ENCODE data around the gene LANCL3. TPM values are rescaled to one million over a fixed set of nuclear protein-coding genes. Genes with fewer than 3 reads are reported as not detected.

Gene LANCL3
- total RNA-seq, 1 experiment from 2014 or later = 0.03 TPM

DNA sequence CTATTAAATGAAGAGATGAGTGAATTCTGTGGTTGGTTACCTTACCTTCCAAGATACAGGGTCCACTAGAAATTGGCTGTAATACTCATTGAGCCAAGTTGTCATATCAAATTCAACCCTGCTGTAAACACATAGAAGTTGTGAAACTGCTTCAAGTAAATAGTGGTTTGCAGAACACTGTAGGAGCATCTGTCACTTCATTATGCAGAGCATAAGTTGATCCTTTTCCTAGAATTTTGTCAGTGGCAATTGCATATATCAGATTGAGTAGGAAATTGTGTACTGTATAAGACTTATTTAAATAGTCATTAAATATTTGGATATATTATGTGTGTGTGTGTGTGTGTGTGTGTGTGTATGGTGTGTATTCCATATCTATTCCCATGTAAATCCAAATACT lies 105.3 kb downstream of the LANCL3 start:
- no peaks in the 10 kb centered on the region for H3K9me3 ChIP-seq (ENCODE audit: control insufficient read depth, insufficient read depth, low read depth, low read length)
- ATAC-seq (no peak), DNase-seq (ENCODE audit: low read depth, low spot score) (no peak)
- ChIA-PET POLR2A (no interaction called here), CTCF (no interaction called here)
- H3K4me1 ChIP-seq (ENCODE audit: control insufficient read depth, insufficient read depth, low read length) = no peaks in the 10 kb centered on the region
- H3K4me3 ChIP-seq (ENCODE audit: low read depth in 2 of 2, low read length in 2 of 2) = no peak overlapping the region
- H3K27ac ChIP-seq (ENCODE audit: low read length) = no peak overlapping the region
- intact Hi-C loops (cut with micrococcal nuclease; ENCODE audit: unreplicated experiment) (no loop called here), in situ Hi-C loops (cut with HindIII; ENCODE audit: low pct_unique_long_range_greater_than_20kb, low sequenced_read_pairs) (no loop called here)
- no TSS peak for BruUV-seq (replicated peaks)
- no peaks in the 10 kb centered on the region for H3K27me3 ChIP-seq (ENCODE audit: control insufficient read depth, insufficient read depth, low read length)
- no peak for TF ChIP-seq TCF7L2 (IDR thresholded peaks at IDR 0.05; ENCODE audit: low read depth, low read length)
- TF ChIP-seq, protein P1, sequence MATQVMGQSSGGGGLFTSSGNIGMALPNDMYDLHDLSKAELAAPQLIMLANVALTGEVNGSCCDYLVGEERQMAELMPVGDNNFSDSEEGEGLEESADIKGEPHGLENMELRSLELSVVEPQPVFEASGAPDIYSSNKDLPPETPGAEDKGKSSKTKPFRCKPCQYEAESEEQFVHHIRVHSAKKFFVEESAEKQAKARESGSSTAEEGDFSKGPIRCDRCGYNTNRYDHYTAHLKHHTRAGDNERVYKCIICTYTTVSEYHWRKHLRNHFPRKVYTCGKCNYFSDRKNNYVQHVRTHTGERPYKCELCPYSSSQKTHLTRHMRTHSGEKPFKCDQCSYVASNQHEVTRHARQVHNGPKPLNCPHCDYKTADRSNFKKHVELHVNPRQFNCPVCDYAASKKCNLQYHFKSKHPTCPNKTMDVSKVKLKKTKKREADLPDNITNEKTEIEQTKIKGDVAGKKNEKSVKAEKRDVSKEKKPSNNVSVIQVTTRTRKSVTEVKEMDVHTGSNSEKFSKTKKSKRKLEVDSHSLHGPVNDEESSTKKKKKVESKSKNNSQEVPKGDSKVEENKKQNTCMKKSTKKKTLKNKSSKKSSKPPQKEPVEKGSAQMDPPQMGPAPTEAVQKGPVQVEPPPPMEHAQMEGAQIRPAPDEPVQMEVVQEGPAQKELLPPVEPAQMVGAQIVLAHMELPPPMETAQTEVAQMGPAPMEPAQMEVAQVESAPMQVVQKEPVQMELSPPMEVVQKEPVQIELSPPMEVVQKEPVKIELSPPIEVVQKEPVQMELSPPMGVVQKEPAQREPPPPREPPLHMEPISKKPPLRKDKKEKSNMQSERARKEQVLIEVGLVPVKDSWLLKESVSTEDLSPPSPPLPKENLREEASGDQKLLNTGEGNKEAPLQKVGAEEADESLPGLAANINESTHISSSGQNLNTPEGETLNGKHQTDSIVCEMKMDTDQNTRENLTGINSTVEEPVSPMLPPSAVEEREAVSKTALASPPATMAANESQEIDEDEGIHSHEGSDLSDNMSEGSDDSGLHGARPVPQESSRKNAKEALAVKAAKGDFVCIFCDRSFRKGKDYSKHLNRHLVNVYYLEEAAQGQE (IDR thresholded peaks at IDR 0.05; ENCODE audit: insufficient read depth in 1 of 2, low read depth in 2 of 2, low read length in 1 of 2) = no peak
- no peak for TF ChIP-seq SIN3A (IDR thresholded peaks at IDR 0.05; ENCODE audit: borderline replicate concordance, insufficient read depth, low read depth, low read length)
- TF ChIP-seq, protein P2, sequence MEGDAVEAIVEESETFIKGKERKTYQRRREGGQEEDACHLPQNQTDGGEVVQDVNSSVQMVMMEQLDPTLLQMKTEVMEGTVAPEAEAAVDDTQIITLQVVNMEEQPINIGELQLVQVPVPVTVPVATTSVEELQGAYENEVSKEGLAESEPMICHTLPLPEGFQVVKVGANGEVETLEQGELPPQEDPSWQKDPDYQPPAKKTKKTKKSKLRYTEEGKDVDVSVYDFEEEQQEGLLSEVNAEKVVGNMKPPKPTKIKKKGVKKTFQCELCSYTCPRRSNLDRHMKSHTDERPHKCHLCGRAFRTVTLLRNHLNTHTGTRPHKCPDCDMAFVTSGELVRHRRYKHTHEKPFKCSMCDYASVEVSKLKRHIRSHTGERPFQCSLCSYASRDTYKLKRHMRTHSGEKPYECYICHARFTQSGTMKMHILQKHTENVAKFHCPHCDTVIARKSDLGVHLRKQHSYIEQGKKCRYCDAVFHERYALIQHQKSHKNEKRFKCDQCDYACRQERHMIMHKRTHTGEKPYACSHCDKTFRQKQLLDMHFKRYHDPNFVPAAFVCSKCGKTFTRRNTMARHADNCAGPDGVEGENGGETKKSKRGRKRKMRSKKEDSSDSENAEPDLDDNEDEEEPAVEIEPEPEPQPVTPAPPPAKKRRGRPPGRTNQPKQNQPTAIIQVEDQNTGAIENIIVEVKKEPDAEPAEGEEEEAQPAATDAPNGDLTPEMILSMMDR (IDR thresholded peaks at IDR 0.05) = no peak
- TF ChIP-seq POLR2AphosphoS5 (IDR thresholded peaks at IDR 0.05; ENCODE audit: low read depth, low read length) = no peak
- no peaks in the 10 kb centered on the region for H3K36me3 ChIP-seq (ENCODE audit: control insufficient read depth, insufficient read depth, low read length)

DNA sequence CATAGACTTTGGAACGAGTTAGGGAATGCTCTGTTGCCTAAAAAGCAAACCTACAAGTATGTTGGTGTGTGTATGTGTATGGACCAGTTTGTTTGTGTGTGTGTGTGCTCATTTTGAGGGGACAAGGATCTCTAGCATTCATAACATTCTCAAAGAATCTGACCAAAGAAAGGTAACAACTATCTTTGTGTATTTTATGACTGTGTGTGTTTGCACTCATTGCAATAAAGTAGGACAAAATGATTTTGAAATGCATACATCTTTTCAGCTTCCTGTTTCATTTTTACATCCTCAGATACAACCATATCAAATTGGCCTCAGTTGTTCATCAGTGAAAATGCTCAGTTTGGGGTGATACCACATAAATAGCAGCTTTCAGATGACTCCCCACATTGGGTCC lies 105.8 kb downstream of the LANCL3 start:
- TF ChIP-seq SIN3A (IDR thresholded peaks at IDR 0.05; ENCODE audit: borderline replicate concordance, insufficient read depth, low read depth, low read length) (no peak), POLR2AphosphoS5 (IDR thresholded peaks at IDR 0.05; ENCODE audit: low read depth, low read length) (no peak), TCF7L2 (IDR thresholded peaks at IDR 0.05; ENCODE audit: low read depth, low read length) (no peak)
- TF ChIP-seq, protein P2 (IDR thresholded peaks at IDR 0.05) = no peak
- TF ChIP-seq, protein P1 (IDR thresholded peaks at IDR 0.05; ENCODE audit: insufficient read depth in 1 of 2, low read depth in 2 of 2, low read length in 1 of 2) = no peak
- H3K27me3 ChIP-seq (ENCODE audit: control insufficient read depth, insufficient read depth, low read length) = no peaks in the 10 kb centered on the region
- DNase-seq (ENCODE audit: low read depth, low spot score) (no peak), ATAC-seq (no peak)
- no TSS peak for BruUV-seq (replicated peaks)
- CTCF ChIA-PET = no interaction called here
- no peak overlapping the region for H3K27ac ChIP-seq (ENCODE audit: low read length)
- no peaks in the 10 kb centered on the region for H3K4me1 ChIP-seq (ENCODE audit: control insufficient read depth, insufficient read depth, low read length)
- H3K36me3 ChIP-seq (ENCODE audit: control insufficient read depth, insufficient read depth, low read length) = no peaks in the 10 kb centered on the region
- POLR2A ChIA-PET = no interaction called here
- in situ Hi-C loops (cut with HindIII; ENCODE audit: low pct_unique_long_range_greater_than_20kb, low sequenced_read_pairs) (no loop called here), intact Hi-C loops (cut with micrococcal nuclease; ENCODE audit: unreplicated experiment) (no loop called here)
- H3K4me3 ChIP-seq (ENCODE audit: low read depth in 2 of 2, low read length in 2 of 2) = no peak overlapping the region
- H3K9me3 ChIP-seq (ENCODE audit: control insufficient read depth, insufficient read depth, low read depth, low read length) = no peaks in the 10 kb centered on the region

Measured in Panc1 (cell line).